ENCODE measurements around the gene TTC27.

TTC27 gene

GRCh38 chr2:32668254-32668653 lies 40.4 kb downstream of the TTC27 start:
- no peak for DNase-seq (ENCODE audit: low read depth in 2 of 2)

- DNase-seq (ENCODE audit: low read depth in 2 of 2): no peak
Measured at GRCh38 chr2:32671885-32672533, 44.2 kb downstream of the TTC27 start.

GRCh38 chr2:32678825-32679224 lies 51.0 kb downstream of the TTC27 start:
- DNase-seq (ENCODE audit: low read depth in 2 of 2): no peak

GRCh38 chr2:32680942-32681341 lies 53.1 kb downstream of the TTC27 start:
- DNase-seq (ENCODE audit: low read depth in 2 of 2): no peak

- no peak for DNase-seq (ENCODE audit: low read depth in 2 of 2)
Measured at GRCh38 chr2:32683520-32684086, 55.8 kb downstream of the TTC27 start.

- DNase-seq (ENCODE audit: low read depth in 2 of 2): no peak
Measured at GRCh38 chr2:32688541-32688940, 60.7 kb downstream of the TTC27 start.

- DNase-seq (ENCODE audit: low read depth in 2 of 2): no peak
Measured at GRCh38 chr2:32691678-32692077, 63.8 kb downstream of the TTC27 start.

GRCh38 chr2:32696439-32696838 lies 68.6 kb downstream of the TTC27 start:
- DNase-seq (ENCODE audit: low read depth in 2 of 2): no peak

- no peak for DNase-seq (ENCODE audit: low read depth in 2 of 2)
Measured at GRCh38 chr2:32697156-32697555, 69.3 kb downstream of the TTC27 start.

GRCh38 chr2:32699151-32699550 lies 71.3 kb downstream of the TTC27 start:
- no peak for DNase-seq (ENCODE audit: low read depth in 2 of 2)

GRCh38 chr2:32701806-32702205 lies 74.0 kb downstream of the TTC27 start:
- DNase-seq (ENCODE audit: low read depth in 2 of 2): no peak

GRCh38 chr2:32702303-32703064 lies 74.6 kb downstream of the TTC27 start:
- DNase-seq (ENCODE audit: low read depth in 2 of 2): no peak

- DNase-seq (ENCODE audit: low read depth in 2 of 2): no peak
Measured at GRCh38 chr2:32706815-32707579, 79.1 kb downstream of the TTC27 start.

GRCh38 chr2:32711219-32711618 lies 83.4 kb downstream of the TTC27 start:
- DNase-seq (ENCODE audit: low read depth in 2 of 2): no peak

GRCh38 chr2:32711908-32712501 lies 84.2 kb downstream of the TTC27 start:
- no peak for DNase-seq (ENCODE audit: low read depth in 2 of 2)

- no peak for DNase-seq (ENCODE audit: low read depth in 2 of 2)
Measured at GRCh38 chr2:32712870-32713269, 85.0 kb downstream of the TTC27 start.

- no peak for DNase-seq (ENCODE audit: low read depth in 2 of 2)
Measured at GRCh38 chr2:32714521-32714920, 86.7 kb downstream of the TTC27 start.

GRCh38 chr2:32715391-32715841 lies 87.6 kb downstream of the TTC27 start:
- no peak for DNase-seq (ENCODE audit: low read depth in 2 of 2)

GRCh38 chr2:32715981-32716380 lies 88.1 kb downstream of the TTC27 start:
- no peak for DNase-seq (ENCODE audit: low read depth in 2 of 2)

- DNase-seq (ENCODE audit: low read depth in 2 of 2): no peak
Measured at GRCh38 chr2:32716598-32716997, 88.7 kb downstream of the TTC27 start.

GRCh38 chr2:32718752-32719151 lies 90.9 kb downstream of the TTC27 start:
- no peak for DNase-seq (ENCODE audit: low read depth in 2 of 2)

GRCh38 chr2:32719430-32719829 lies 91.6 kb downstream of the TTC27 start:
- no peak for DNase-seq (ENCODE audit: low read depth in 2 of 2)

Data from stimulated activated CD4-positive, alpha-beta T cell treated with anti-CD3 and anti-CD28 coated beads, Interleukin-15, amount 100 ng/mL, for 48 hours (primary cell).